KMS-11 (cell line): ENCODE measurements around the gene CXCR4.

ENCODE experiments used
- H2AFZ ChIP-seq: fragments of 200-600 bp; sonication (generic); 2 replicates; pipeline ENCODE4 v1.6.1; 2016; ENCODE audit warnings: antibody characterized with exemption, mixed run types, low read depth
- H3K27ac ChIP-seq: fragments of 200-600 bp; sonication (generic); 2 replicates; pipeline ENCODE4 v1.6.1; 2016; ENCODE audit warnings: mild to moderate bottlenecking, mixed run types
- H3K27me3 ChIP-seq: fragments of 200-600 bp; sonication (generic); 2 replicates; pipeline ENCODE4 v1.6.1; 2017; ENCODE audit warnings: mild to moderate bottlenecking, low read depth, mixed run types, moderate library complexity; ENCODE audit not compliant: insufficient read depth
- H3K36me3 ChIP-seq: fragments of 200-600 bp; sonication (generic); 2 replicates; pipeline ENCODE4 v1.6.1; 2017; ENCODE audit warnings: mild to moderate bottlenecking, mixed run types; ENCODE audit not compliant: insufficient read depth
- H3K4me1 ChIP-seq: fragments of 200-600 bp; sonication (generic); 2 replicates; pipeline ENCODE4 v1.6.1; 2016; ENCODE audit warnings: mild to moderate bottlenecking, low read depth, mixed run types; ENCODE audit not compliant: poor library complexity, severe bottlenecking
- H3K4me2 ChIP-seq: fragments of 200-600 bp; sonication (generic); 2 replicates; pipeline ENCODE4 v1.7.0; 2016; ENCODE audit warnings: mild to moderate bottlenecking, mixed run types
- H3K4me3 ChIP-seq: fragments of 200-600 bp; sonication (generic); IDR thresholded peaks from 2 replicates; pipeline ENCODE4 v1.6.1; 2017; ENCODE audit warnings: low read depth, low read length, mixed read lengths; ENCODE audit not compliant: insufficient read depth
- H3K79me2 ChIP-seq: fragments of 200-600 bp; sonication (generic); 2 replicates; pipeline ENCODE4 v1.6.1; 2016; ENCODE audit warnings: low read depth, mixed run types; ENCODE audit not compliant: insufficient read depth
- H3K9ac ChIP-seq: fragments of 200-600 bp; sonication (generic); 2 replicates; pipeline ENCODE4 v1.6.1; 2016; ENCODE audit warnings: mild to moderate bottlenecking, mixed run types
- H4K20me1 ChIP-seq: fragments of 200-600 bp; sonication (generic); 2 replicates; pipeline ENCODE4 v1.6.1; 2016; ENCODE audit warnings: mild to moderate bottlenecking, mixed run types; ENCODE audit not compliant: insufficient read depth
- TF ChIP-seq, protein P1 (sequence below): fragments of 200-600 bp; sonication (generic); conservative IDR thresholded peaks from 2 replicates; pipeline ENCODE4 v1.6.1; 2017; ENCODE audit warnings: low read depth, mild to moderate bottlenecking, antibody characterized with exemption, low read length, moderate library complexity, mixed read lengths

CXCR4 gene

DNA sequence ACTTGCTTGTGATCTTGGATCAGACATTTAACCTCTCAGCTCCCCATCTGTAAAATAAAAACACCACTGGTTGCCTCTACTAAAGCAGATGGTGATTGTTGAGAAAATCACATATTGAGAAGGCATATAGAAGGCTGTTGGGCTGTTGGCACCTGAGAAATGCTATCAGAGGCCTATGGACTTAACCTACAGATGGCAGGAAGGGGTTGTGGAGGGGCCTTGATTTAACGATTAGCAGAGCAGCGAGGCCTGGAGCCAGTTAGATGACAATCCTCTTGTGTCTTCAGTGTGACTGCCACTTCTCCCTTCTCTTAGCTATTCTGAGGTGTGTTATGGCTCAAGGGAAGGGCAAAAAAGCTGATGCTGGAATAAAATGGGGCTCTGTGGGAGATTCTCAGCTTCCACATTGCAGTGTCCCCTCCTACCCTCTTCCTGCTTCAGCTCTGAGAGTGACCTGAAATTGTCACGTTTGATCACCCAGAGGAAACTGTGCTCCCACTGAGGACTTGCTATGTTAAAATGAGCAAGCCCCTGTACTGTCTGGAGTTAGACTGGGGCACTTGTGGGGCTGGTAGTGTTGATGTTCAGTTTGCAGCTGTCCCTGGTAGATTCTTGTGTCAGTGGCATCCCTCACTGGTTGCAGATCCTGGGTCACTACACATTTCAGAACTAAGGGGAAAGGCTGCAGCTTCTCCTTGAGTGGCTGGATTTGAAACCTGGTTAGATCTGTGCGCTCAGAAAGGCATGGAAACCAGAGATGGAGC lies 31.5 kb downstream of the CXCR4 start:
- Histone ChIP-seq H3K4me3 (no peak overlapping the region), H3K4me2 (no peak overlapping the region), H3K79me2 (no peaks in the 10 kb centered on the region), H3K9ac (no peak overlapping the region), H3K36me3 (no peaks in the 10 kb centered on the region), H4K20me1 (no peaks in the 10 kb centered on the region), H3K27me3 (no peaks in the 10 kb centered on the region), H3K27ac (no peak overlapping the region), H3K4me1 (no peaks in the 10 kb centered on the region), H2AFZ (no peak overlapping the region)
- TF ChIP-seq, protein P1, sequence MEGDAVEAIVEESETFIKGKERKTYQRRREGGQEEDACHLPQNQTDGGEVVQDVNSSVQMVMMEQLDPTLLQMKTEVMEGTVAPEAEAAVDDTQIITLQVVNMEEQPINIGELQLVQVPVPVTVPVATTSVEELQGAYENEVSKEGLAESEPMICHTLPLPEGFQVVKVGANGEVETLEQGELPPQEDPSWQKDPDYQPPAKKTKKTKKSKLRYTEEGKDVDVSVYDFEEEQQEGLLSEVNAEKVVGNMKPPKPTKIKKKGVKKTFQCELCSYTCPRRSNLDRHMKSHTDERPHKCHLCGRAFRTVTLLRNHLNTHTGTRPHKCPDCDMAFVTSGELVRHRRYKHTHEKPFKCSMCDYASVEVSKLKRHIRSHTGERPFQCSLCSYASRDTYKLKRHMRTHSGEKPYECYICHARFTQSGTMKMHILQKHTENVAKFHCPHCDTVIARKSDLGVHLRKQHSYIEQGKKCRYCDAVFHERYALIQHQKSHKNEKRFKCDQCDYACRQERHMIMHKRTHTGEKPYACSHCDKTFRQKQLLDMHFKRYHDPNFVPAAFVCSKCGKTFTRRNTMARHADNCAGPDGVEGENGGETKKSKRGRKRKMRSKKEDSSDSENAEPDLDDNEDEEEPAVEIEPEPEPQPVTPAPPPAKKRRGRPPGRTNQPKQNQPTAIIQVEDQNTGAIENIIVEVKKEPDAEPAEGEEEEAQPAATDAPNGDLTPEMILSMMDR, result no peak

DNA sequence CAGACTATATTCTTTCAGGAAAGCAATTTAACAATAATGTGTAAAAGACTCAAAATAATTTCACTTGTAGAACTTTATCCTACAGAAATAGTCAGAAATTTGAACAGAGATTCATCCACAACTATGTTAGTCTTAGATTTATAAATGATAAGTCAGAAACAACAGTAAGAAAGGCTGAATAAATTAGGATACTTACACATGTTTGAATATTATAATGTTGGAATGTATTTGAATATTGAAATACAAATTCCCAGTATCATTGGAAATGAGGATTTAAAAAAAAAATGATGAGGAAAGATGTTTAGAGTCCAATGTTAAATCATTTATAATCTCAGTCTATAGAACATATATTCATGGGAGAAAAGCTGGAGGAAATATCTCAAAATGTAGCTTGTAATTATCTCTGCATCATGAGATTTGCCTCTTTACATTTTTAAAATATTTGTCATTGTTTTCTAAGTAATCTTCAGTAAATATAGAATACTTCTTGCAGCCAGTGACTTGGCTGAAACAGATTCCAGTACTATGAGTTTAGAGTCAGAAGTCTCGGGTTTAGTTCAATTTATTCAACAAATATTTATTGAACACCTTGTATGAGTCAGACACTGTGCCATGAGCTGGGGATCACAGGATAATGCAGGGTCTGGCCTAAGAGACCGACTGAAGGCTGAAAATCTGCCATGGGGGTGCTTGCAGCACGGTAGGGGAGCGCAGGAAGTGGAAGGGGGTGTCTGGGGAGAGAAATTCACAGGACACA lies 32.3 kb downstream of the CXCR4 start:
- TF ChIP-seq, protein P1, result no peak
- H3K4me3 ChIP-seq, result no peak overlapping the region
- no peaks in the 10 kb centered on the region for H3K79me2 ChIP-seq
- H3K4me2 ChIP-seq, result no peak overlapping the region
- no peak overlapping the region for H2AFZ ChIP-seq
- H3K4me1 ChIP-seq, result no peaks in the 10 kb centered on the region
- H4K20me1 ChIP-seq, result no peaks in the 10 kb centered on the region
- no peaks in the 10 kb centered on the region for H3K27me3 ChIP-seq
- H3K36me3 ChIP-seq, result no peaks in the 10 kb centered on the region
- H3K27ac ChIP-seq, result no peak overlapping the region
- no peak overlapping the region for H3K9ac ChIP-seq

DNA sequence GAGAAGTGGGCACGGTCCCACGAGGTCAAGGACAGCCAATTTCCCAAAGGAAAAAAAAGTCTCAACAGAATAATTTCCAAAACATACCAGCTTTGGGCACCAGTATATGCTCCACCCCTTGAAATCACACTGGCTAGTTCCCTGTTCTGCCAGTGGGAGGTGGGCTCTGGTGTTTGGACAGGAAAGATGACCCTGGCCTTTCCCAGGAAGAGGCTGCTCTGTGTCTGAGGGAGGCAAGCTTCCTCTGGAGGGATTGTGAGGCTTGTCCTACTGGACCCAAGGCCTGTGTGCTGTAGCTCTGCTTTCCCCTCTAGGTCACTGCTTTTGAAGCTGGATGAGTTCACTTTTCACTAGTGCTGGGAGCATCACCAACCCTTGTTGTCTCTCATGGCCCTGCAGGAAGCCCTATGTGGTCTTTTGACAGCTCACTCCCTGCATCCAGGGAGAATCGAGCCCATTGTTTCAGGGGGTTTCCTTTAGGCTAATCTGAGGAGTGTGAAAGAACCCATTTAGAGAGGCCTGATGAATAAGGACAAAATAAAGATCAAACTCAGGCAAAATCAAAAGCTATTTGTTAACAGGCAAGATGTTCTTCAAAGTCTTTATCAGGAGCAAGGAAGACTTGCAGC lies 36.3 kb downstream of the CXCR4 start:
- H4K20me1 ChIP-seq, result no peaks in the 10 kb centered on the region
- no peak overlapping the region for H3K27ac ChIP-seq
- no peaks in the 10 kb centered on the region for H3K27me3 ChIP-seq
- no peak overlapping the region for H2AFZ ChIP-seq
- TF ChIP-seq, protein P1, result no peak
- H3K4me2 ChIP-seq, result no peak overlapping the region
- H3K36me3 ChIP-seq, result no peaks in the 10 kb centered on the region
- H3K79me2 ChIP-seq, result no peaks in the 10 kb centered on the region
- H3K4me1 ChIP-seq, result no peaks in the 10 kb centered on the region
- H3K9ac ChIP-seq, result no peak overlapping the region
- no peak overlapping the region for H3K4me3 ChIP-seq

DNA sequence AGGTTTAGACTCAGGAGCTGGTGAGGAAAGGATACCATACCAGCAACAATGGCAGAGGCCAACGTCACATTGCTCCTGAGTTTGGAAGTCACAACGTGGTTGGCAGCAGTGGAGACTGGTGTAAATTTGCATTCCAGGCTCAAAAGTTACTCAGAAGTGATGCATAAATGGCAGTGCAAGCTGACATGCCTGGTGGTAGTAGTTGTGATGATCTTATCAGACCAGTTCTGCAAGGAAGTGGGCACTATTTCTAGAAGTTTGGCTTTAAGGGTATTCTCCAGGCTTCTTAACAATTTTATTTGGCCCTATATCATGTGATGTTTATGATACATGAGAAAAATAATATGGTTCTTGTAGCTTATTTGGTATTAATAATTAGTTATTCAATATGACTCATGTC lies 37.8 kb downstream of the CXCR4 start:
- no peak overlapping the region for H3K9ac ChIP-seq
- TF ChIP-seq, protein P1, result no peak

More for the DNA sequence above, 37.8 kb downstream of the CXCR4 start:
- no peak overlapping the region for H3K27ac ChIP-seq
- no peak overlapping the region for H3K4me3 ChIP-seq
- H2AFZ ChIP-seq, result no peak overlapping the region
- no peak overlapping the region for H3K4me2 ChIP-seq
- no peaks in the 10 kb centered on the region for H3K36me3 ChIP-seq
- no peaks in the 10 kb centered on the region for H3K27me3 ChIP-seq
- H3K4me1 ChIP-seq, result no peaks in the 10 kb centered on the region
- no peaks in the 10 kb centered on the region for H3K79me2 ChIP-seq
- no peaks in the 10 kb centered on the region for H4K20me1 ChIP-seq
